CD4-positive, alpha-beta T cell treated with Interleukin-2 at 100 ng/mL for 4 hours (primary cell): ENCODE data around the gene PLCH2.

Source experiments
- DNase-seq: peaks from one replicate; pipeline ENCODE4 v3.0.0-alpha.2; 2020; ENCODE audit warnings: low spot score

Gene PLCH2

GRCh38 chr1:2501041-2501819, 25.1 kb downstream of the PLCH2 start:
- DNase-seq = no peak

GRCh38 chr1:2501820-2502119, 25.7 kb downstream of the PLCH2 start:
- DNase-seq = no peak

GRCh38 chr1:2502210-2502609, 26.1 kb downstream of the PLCH2 start:
- DNase-seq = no peak

- DNase-seq = no peak
These were observed 26.8 kb downstream of the PLCH2 start for GRCh38 chr1:2502661-2503553.

- no peak for DNase-seq
These were observed 27.6 kb downstream of the PLCH2 start for GRCh38 chr1:2503554-2504224.

GRCh38 chr1:2504225-2504948, 28.3 kb downstream of the PLCH2 start:
- DNase-seq = no peak

GRCh38 chr1:2504949-2505272, 28.8 kb downstream of the PLCH2 start:
- DNase-seq = no peak

- no peak for DNase-seq
These were observed 29.4 kb downstream of the PLCH2 start for GRCh38 chr1:2505461-2505994.

GRCh38 chr1:2506007-2506860, 30.1 kb downstream of the PLCH2 start:
- no peak for DNase-seq

- DNase-seq = no peak
These were observed 30.9 kb downstream of the PLCH2 start for GRCh38 chr1:2506901-2507565.

GRCh38 chr1:2507744-2508155, 31.7 kb downstream of the PLCH2 start:
- no peak for DNase-seq

- no peak for DNase-seq
These were observed 32.1 kb downstream of the PLCH2 start for GRCh38 chr1:2508180-2508579.

- no peak for DNase-seq
These were observed 32.7 kb downstream of the PLCH2 start for GRCh38 chr1:2508751-2509150.

- no peak for DNase-seq
These were observed 33.5 kb downstream of the PLCH2 start for GRCh38 chr1:2509589-2509988.

GRCh38 chr1:2510366-2511155, 34.5 kb downstream of the PLCH2 start:
- no peak for DNase-seq

GRCh38 chr1:2512862-2513421, 36.9 kb downstream of the PLCH2 start:
- DNase-seq = no peak

- DNase-seq = no peak
These were observed 38.0 kb downstream of the PLCH2 start for GRCh38 chr1:2513939-2514652.

- no peak for DNase-seq
These were observed 39.0 kb downstream of the PLCH2 start for GRCh38 chr1:2514863-2515762.
